ENCODE results near the gene CLRN3. TPM values are rescaled to one million over a fixed set of nuclear protein-coding genes. Genes with fewer than 3 reads are reported as not detected.

CLRN3 gene, protein sequence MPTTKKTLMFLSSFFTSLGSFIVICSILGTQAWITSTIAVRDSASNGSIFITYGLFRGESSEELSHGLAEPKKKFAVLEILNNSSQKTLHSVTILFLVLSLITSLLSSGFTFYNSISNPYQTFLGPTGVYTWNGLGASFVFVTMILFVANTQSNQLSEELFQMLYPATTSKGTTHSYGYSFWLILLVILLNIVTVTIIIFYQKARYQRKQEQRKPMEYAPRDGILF
- total RNA-seq (ENCODE audit: low replicate concordance): not detected in 2 replicates

DNA sequence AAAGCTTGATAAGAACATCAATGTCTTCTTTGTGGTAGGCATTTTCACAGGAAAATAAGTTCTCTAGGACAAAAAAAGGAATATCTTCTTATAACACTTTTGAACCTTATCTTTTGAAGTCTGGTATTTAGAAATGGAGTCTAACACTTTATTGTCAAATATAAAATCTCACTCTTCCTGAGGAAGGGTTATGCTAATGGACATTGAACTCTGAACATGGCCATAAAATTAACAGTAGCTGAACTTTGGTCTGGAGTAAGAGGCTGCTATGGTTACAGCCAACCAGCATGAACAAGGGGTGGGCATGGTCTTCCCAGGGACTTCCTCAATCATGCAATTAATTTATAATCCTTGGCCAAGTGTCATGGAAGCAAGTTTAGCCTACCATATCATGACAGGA lies at the start of gene CLRN3:
Gene CLRN3, minus strand, starts transcription at position 199 of the 400 bp plus-strand sequence. Its CDS starts 157 bp downstream, at position 42.

DNA sequence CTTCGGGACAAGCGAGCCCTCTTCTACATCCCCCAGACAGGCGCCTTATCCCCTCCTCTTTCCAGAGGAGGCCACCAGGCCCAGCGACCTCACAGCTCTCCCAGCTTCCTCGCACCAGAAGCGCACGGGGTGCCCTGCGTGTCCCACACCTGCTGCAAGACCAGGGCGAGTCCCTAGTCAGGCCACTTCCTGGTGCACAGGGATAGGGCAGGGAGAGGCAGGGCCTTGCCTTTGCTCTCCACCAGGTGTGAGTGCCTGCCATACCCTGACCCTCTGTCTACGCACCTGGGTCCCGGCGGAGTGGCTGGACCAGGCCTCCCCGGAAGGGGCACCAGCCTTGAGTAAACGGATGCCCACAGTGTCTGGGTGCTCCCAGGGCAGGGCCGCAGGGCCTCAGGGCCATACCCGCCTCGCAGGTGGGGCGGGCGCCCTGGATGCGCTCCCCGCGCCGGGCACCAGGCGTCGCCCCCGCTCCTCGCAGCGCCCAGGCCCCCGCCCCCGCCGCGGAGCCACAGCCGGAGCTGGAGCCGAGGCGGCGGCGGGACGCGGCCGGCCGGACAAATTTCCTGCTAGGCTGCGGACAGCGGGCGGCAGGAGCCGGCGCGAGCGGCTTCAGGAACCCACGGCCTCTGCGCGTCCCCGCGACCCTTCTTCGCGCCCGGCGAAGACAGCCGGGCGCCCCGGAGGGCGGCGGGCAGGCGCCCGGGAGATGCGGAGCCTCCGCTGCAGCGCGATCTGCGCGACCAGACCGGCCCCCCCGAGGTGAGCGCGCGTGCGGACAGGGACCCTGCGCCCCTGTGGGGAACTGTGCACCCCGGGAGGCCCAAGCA lies 14.0 kb upstream of the CLRN3 start, which contains the start of gene PTPRE:
Gene PTPRE, plus strand, starts transcription at position 556 of the 830 bp plus-strand sequence. CDS start 133,779 bp downstream, outside the sequence.

Other genes starting within 250 kb of the CLRN3 start
- gene FOXI2, start 155.8 kb downstream of the CLRN3 start, total RNA-seq (ENCODE audit: low replicate concordance): not detected in 2 replicates
- gene PTPRE, start 14.2 kb upstream of the CLRN3 start, total RNA-seq (ENCODE audit: low replicate concordance): 0.70 and 0.90 TPM in 2 replicates
- gene MKI67, start 233.5 kb upstream of the CLRN3 start, total RNA-seq (ENCODE audit: low replicate concordance): 1.6 and 3.3 TPM in 2 replicates

Measured in smooth muscle cell of the coronary artery (primary cell).